Neural progenitor cell (in vitro differentiated cells): ENCODE results near the gene DTYMK.

Experiments
- EZH2 ChIP-seq: fragments of 200-600 bp; sonication (generic); IDR thresholded peaks from 2 replicates; pipeline ENCODE4 v1.6.1; 2017; ENCODE audit warnings: antibody characterized with exemption, mild to moderate bottlenecking, moderate library complexity
- EZH2phosphoT487 ChIP-seq: fragments of 200-600 bp; sonication (generic); IDR thresholded peaks from 2 replicates; pipeline ENCODE4 v1.6.1; 2017; ENCODE audit warnings: antibody characterized with exemption
- TF ChIP-seq, protein P1 (sequence below): fragments of 200-600 bp; sonication (generic); IDR thresholded peaks from 2 replicates; pipeline ENCODE4 v1.5.1; 2017; ENCODE audit warnings: antibody characterized with exemption, mild to moderate bottlenecking

DNA sequence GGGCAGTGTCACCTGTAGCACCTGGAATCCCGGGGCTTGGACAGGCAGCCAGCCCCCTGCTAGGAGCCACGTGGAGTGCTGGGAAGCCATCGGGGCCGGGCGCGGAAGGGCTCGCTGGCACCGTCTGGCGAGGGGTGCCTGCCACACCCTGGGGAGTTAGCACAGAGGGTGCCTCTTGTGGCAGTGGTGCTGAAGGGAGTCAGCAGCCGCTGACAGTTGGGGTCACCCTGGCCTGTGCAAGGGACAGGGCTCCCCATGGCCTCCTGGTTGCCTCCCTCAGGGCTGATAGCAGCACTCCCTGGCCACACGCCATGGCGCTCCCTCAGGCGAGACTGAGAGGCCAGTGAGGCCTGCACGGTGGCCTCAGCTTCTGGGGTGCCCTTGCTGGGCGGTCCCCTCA, 33.9 kb upstream of the DTYMK start:
- TF ChIP-seq, protein P1, sequence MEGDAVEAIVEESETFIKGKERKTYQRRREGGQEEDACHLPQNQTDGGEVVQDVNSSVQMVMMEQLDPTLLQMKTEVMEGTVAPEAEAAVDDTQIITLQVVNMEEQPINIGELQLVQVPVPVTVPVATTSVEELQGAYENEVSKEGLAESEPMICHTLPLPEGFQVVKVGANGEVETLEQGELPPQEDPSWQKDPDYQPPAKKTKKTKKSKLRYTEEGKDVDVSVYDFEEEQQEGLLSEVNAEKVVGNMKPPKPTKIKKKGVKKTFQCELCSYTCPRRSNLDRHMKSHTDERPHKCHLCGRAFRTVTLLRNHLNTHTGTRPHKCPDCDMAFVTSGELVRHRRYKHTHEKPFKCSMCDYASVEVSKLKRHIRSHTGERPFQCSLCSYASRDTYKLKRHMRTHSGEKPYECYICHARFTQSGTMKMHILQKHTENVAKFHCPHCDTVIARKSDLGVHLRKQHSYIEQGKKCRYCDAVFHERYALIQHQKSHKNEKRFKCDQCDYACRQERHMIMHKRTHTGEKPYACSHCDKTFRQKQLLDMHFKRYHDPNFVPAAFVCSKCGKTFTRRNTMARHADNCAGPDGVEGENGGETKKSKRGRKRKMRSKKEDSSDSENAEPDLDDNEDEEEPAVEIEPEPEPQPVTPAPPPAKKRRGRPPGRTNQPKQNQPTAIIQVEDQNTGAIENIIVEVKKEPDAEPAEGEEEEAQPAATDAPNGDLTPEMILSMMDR, result no peak
- TF ChIP-seq EZH2 (no peak), EZH2phosphoT487 (no peak)
